GM19468 (cell line): ENCODE measurements around the gene TBC1D4.

Experiments used
- ATAC-seq: cut with Tn5 transposase; IDR thresholded peaks from one replicate; pipeline ENCODE4 v1.9.1; 2021; ENCODE audit warnings: mild to moderate bottlenecking, moderate library complexity, moderate number of reproducible peaks; ENCODE audit not compliant: unreplicated experiment; ENCODE audit errors: extremely low read depth

The TBC1D4 gene

GRCh38 chr13:75399168-75399878, 82.6 kb downstream of the TBC1D4 start:
- ATAC-seq, result no peak

GRCh38 chr13:75398072-75398471, 83.9 kb downstream of the TBC1D4 start:
- no peak for ATAC-seq

GRCh38 chr13:75395901-75396300, 86.1 kb downstream of the TBC1D4 start:
- no peak for ATAC-seq

GRCh38 chr13:75395066-75395465, 86.9 kb downstream of the TBC1D4 start:
- no peak for ATAC-seq

- no peak for ATAC-seq
Measured at GRCh38 chr13:75393839-75394520, 88.0 kb downstream of the TBC1D4 start.

GRCh38 chr13:75391432-75392100, 90.4 kb downstream of the TBC1D4 start:
- no peak for ATAC-seq

- no peak for ATAC-seq
Measured at GRCh38 chr13:75390229-75390628, 91.7 kb downstream of the TBC1D4 start.

- ATAC-seq, result no peak
Measured at GRCh38 chr13:75385708-75386083, 96.3 kb downstream of the TBC1D4 start.

- no peak for ATAC-seq
Measured at GRCh38 chr13:75384879-75385707, 96.9 kb downstream of the TBC1D4 start.

- no peak for ATAC-seq
Measured at GRCh38 chr13:75383064-75383715, 98.8 kb downstream of the TBC1D4 start.

GRCh38 chr13:75378301-75378700, 103.7 kb downstream of the TBC1D4 start:
- no peak for ATAC-seq

- no peak for ATAC-seq
Measured at GRCh38 chr13:75376792-75377402, 105.1 kb downstream of the TBC1D4 start.

- no peak for ATAC-seq
Measured at GRCh38 chr13:75375329-75375728, 106.6 kb downstream of the TBC1D4 start.

GRCh38 chr13:75373988-75374387, 108.0 kb downstream of the TBC1D4 start:
- ATAC-seq, result no peak

- ATAC-seq, result no peak
Measured at GRCh38 chr13:75372923-75373841, 108.8 kb downstream of the TBC1D4 start.

- no peak for ATAC-seq
Measured at GRCh38 chr13:75372517-75372916, 109.5 kb downstream of the TBC1D4 start.

GRCh38 chr13:75371203-75371602, 110.8 kb downstream of the TBC1D4 start:
- ATAC-seq, result no peak

- no peak for ATAC-seq
Measured at GRCh38 chr13:75370774-75371173, 111.2 kb downstream of the TBC1D4 start.

- ATAC-seq, result no peak
Measured at GRCh38 chr13:75369981-75370380, 112.0 kb downstream of the TBC1D4 start.
